HEK293 (cell line): ENCODE results near the gene RHOF.

Experiments used
- ATF2 ChIP-seq: fragments of 450-650 bp; formaldehyde crosslinking; IDR thresholded peaks from 2 replicates; pipeline ENCODE4 v1.5.1; 2016; ENCODE audit warnings: missing biosample characterization, missing genetic modification characterization, low read depth
- ELK4 ChIP-seq: IDR thresholded peaks from 2 replicates; pipeline ENCODE4 v1.6.1; 2011; ENCODE audit warnings: mild to moderate bottlenecking, low read depth, low read length, borderline replicate concordance
- GLIS1 ChIP-seq: fragments of 450-650 bp; formaldehyde crosslinking; IDR thresholded peaks from 2 replicates; pipeline ENCODE4 v1.5.1; 2016; ENCODE audit warnings: missing biosample characterization, missing genetic modification characterization
- GLIS2 ChIP-seq: fragments of 450-650 bp; formaldehyde crosslinking; IDR thresholded peaks from 2 replicates; pipeline ENCODE4 v1.5.1; 2016; ENCODE audit warnings: missing biosample characterization, missing genetic modification characterization
- HIC1 ChIP-seq: fragments of 450-650 bp; formaldehyde crosslinking; IDR thresholded peaks from 2 replicates; pipeline ENCODE4 v1.5.1; 2016; ENCODE audit warnings: missing biosample characterization, missing genetic modification characterization
- KLF17 ChIP-seq: fragments of 450-650 bp; formaldehyde crosslinking; IDR thresholded peaks from 2 replicates; pipeline ENCODE4 v1.5.1; 2016; ENCODE audit warnings: missing biosample characterization, missing genetic modification characterization
- KLF7 ChIP-seq: fragments of 450-650 bp; formaldehyde crosslinking; IDR thresholded peaks from 2 replicates; pipeline ENCODE4 v1.5.1; 2016; ENCODE audit warnings: missing biosample characterization, missing genetic modification characterization, borderline replicate concordance
- OSR2 ChIP-seq: fragments of 450-650 bp; formaldehyde crosslinking; IDR thresholded peaks from 2 replicates; pipeline ENCODE4 v1.5.1; 2016; ENCODE audit warnings: missing biosample characterization, missing genetic modification characterization
- OVOL3 ChIP-seq: fragments of 450-650 bp; formaldehyde crosslinking; IDR thresholded peaks from 2 replicates; pipeline ENCODE4 v1.5.1; 2016; ENCODE audit warnings: missing biosample characterization, missing genetic modification characterization
- PRDM10 ChIP-seq: fragments of 450-650 bp; formaldehyde crosslinking; IDR thresholded peaks from 2 replicates; pipeline ENCODE4 v1.5.1; 2016; ENCODE audit warnings: missing biosample characterization, missing genetic modification characterization
- PRDM6 ChIP-seq: fragments of 450-650 bp; formaldehyde crosslinking; IDR thresholded peaks from 2 replicates; pipeline ENCODE4 v1.5.1; 2017; ENCODE audit warnings: missing biosample characterization, missing genetic modification characterization
- SCRT2 ChIP-seq: fragments of 450-650 bp; formaldehyde crosslinking; IDR thresholded peaks from 2 replicates; pipeline ENCODE4 v1.5.1; 2016; ENCODE audit warnings: missing biosample characterization, missing genetic modification characterization
- SP7 ChIP-seq: fragments of 450-650 bp; formaldehyde crosslinking; IDR thresholded peaks from 2 replicates; pipeline ENCODE4 v1.5.1; 2016; ENCODE audit warnings: missing biosample characterization, missing genetic modification characterization
- TRIM28 ChIP-seq: IDR thresholded peaks from 2 replicates; pipeline ENCODE4 v1.6.1; 2011; ENCODE audit warnings: low read length, control low read depth, borderline replicate concordance
- WT1 ChIP-seq: fragments of 450-650 bp; formaldehyde crosslinking; IDR thresholded peaks from 2 replicates; pipeline ENCODE4 v1.5.1; 2016; ENCODE audit warnings: missing biosample characterization, missing genetic modification characterization
- ZBTB48 ChIP-seq: fragments of 450-650 bp; formaldehyde crosslinking; IDR thresholded peaks from 2 replicates; pipeline ENCODE4 v1.5.1; 2016; ENCODE audit warnings: missing biosample characterization, missing genetic modification characterization
- ZEB2 ChIP-seq: fragments of 450-650 bp; formaldehyde crosslinking; IDR thresholded peaks from 2 replicates; pipeline ENCODE4 v1.5.1; 2016; ENCODE audit warnings: missing biosample characterization, missing genetic modification characterization
- ZNF175 ChIP-seq: fragments of 450-650 bp; formaldehyde crosslinking; IDR thresholded peaks from 2 replicates; pipeline ENCODE4 v1.5.1; 2016; ENCODE audit warnings: missing biosample characterization, missing genetic modification characterization
- ZNF211 ChIP-seq: fragments of 450-650 bp; formaldehyde crosslinking; IDR thresholded peaks from 2 replicates; pipeline ENCODE4 v1.5.1; 2016; ENCODE audit warnings: low read depth, missing biosample characterization, missing genetic modification characterization
- ZNF24 ChIP-seq: fragments of 450-650 bp; formaldehyde crosslinking; IDR thresholded peaks from 2 replicates; pipeline ENCODE4 v1.5.1; 2016; ENCODE audit warnings: missing biosample characterization, missing genetic modification characterization
- ZNF292 ChIP-seq: fragments of 450-650 bp; formaldehyde crosslinking; IDR thresholded peaks from 2 replicates; pipeline ENCODE4 v1.5.1; 2016; ENCODE audit warnings: low read depth, missing biosample characterization, missing genetic modification characterization, borderline replicate concordance
- ZNF366 ChIP-seq: fragments of 450-650 bp; formaldehyde crosslinking; conservative IDR thresholded peaks from 2 replicates; pipeline ENCODE4 v1.5.1; 2016; ENCODE audit warnings: missing biosample characterization, missing genetic modification characterization
- ZNF394 ChIP-seq: fragments of 450-650 bp; formaldehyde crosslinking; IDR thresholded peaks from 2 replicates; pipeline ENCODE4 v1.5.1; 2016; ENCODE audit warnings: missing biosample characterization, missing genetic modification characterization, mild to moderate bottlenecking, moderate library complexity, borderline replicate concordance
- ZNF398 ChIP-seq: fragments of 450-650 bp; formaldehyde crosslinking; IDR thresholded peaks from 2 replicates; pipeline ENCODE4 v1.5.1; 2017; ENCODE audit warnings: missing biosample characterization, missing genetic modification characterization
- ZNF529 ChIP-seq: fragments of 450-650 bp; formaldehyde crosslinking; IDR thresholded peaks from 2 replicates; pipeline ENCODE4 v1.5.1; 2017; ENCODE audit warnings: missing genetic modification characterization, missing biosample characterization; ENCODE audit not compliant: insufficient replicate concordance
- ZNF548 ChIP-seq: fragments of 450-650 bp; formaldehyde crosslinking; IDR thresholded peaks from 2 replicates; pipeline ENCODE4 v1.5.1; 2016; ENCODE audit warnings: missing biosample characterization, missing genetic modification characterization
- ZNF623 ChIP-seq: fragments of 450-650 bp; formaldehyde crosslinking; IDR thresholded peaks from 2 replicates; pipeline ENCODE4 v1.5.1; 2016; ENCODE audit warnings: missing biosample characterization, missing genetic modification characterization
- ZNF843 ChIP-seq: fragments of 450-650 bp; formaldehyde crosslinking; IDR thresholded peaks from 2 replicates; pipeline ENCODE4 v1.5.1; 2016; ENCODE audit warnings: missing biosample characterization, missing genetic modification characterization

RHOF gene

GRCh38 chr12:121765573-121765972, 27.9 kb downstream of the RHOF start (continued):
- TF ChIP-seq PRDM6 (no peak), ZNF843 (tag by site-specific recombination) (no peak), HIC1 (peak; percentile 72), ZNF24 (tag by site-specific recombination) (0 out of 2 replicates have a peak, but pooled peaks have one; percentile 55), ZNF292 (no peak), GLIS2 (tag by site-specific recombination) (peak; percentile 84), ATF2 (tag by site-specific recombination) (no peak), GLIS1 (tag by site-specific recombination) (peak; percentile 98), OVOL3 (no peak), TRIM28 (no peak), ELK4 (no peak), ZNF366 (tag by site-specific recombination) (peak; percentile 70), SCRT2 (tag by site-specific recombination) (no peak; the same call in 1 of the 2 replicates), ZBTB48 (tag by site-specific recombination) (peak; percentile 44; the same call in 1 of the 2 replicates), ZNF394 (peak; percentile 97), KLF7 (tag by site-specific recombination) (no peak), ZNF623 (tag by site-specific recombination) (no peak), ZNF211 (tag by site-specific recombination) (no peak), ZEB2 (tag by site-specific recombination) (peak; percentile 68), ZNF175 (no peak), ZNF398 (peak; percentile 59), ZNF529 (tag by site-specific recombination) (no peak), PRDM10 (peak; percentile 40), KLF17 (tag by site-specific recombination) (peak; percentile 67), WT1 (tag by site-specific recombination) (peak; percentile 86), SP7 (tag by site-specific recombination) (peak; percentile 79; the same call in 1 of the 2 replicates), OSR2 (tag by site-specific recombination) (0 out of 2 replicates have a peak, but pooled peaks have one; percentile 15), ZNF548 (no peak)
